GM12891 (cell line): ENCODE data around the gene CIDEC.

Experiments used
- POLR2A ChIP-seq: IDR thresholded peaks from 2 replicates; pipeline ENCODE4 v1.6.1; 2011; ENCODE audit warnings: low read depth, low read length, control low read depth
- POLR2AphosphoS5 ChIP-seq: IDR thresholded peaks from 2 replicates; pipeline ENCODE4 v1.6.1; 2011; ENCODE audit warnings: low read depth, low read length, control low read depth
- SPI1 ChIP-seq: IDR thresholded peaks from 2 replicates; pipeline ENCODE4 v1.6.1; 2011; ENCODE audit warnings: low read depth, low read length, control low read depth
- TAF1 ChIP-seq: IDR thresholded peaks from 2 replicates; pipeline ENCODE4 v1.6.1; 2011; ENCODE audit warnings: low read depth, low read length, control low read depth

- no peak for TF ChIP-seq POLR2A
- no peak for TF ChIP-seq POLR2AphosphoS5
- no peak for TF ChIP-seq TAF1
- TF ChIP-seq SPI1: no peak
Observed at GRCh38 chr3:9864200-9864927, 15.7 kb downstream of the CIDEC start.
